Measurements from ENCODE around the gene CFAP20DC.

Gene CFAP20DC

GRCh38 chr3:58731673-58732072 lies 318.2 kb downstream of the CFAP20DC start (continued):
- TF ChIP-seq PRDM2 (tag by site-specific recombination; IDR thresholded peaks at IDR 0.05; ENCODE audit: borderline replicate concordance) = no peak
- no peak for TF ChIP-seq ZNF792 (tag by site-specific recombination; IDR thresholded peaks at IDR 0.05)
- no peak for TF ChIP-seq ZNF114 (tag by site-specific recombination; IDR thresholded peaks at IDR 0.05)
- TF ChIP-seq ZNF837 (tag by site-specific recombination; IDR thresholded peaks at IDR 0.05) = no peak

- Histone ChIP-seq H3K4me3 (ENCODE audit: low read depth, low read length) (no peak overlapping the region), H3K36me3 (ENCODE audit: control insufficient read depth in 2 of 2, insufficient read depth in 1 of 2, low read length in 2 of 2) (no peaks in the 10 kb centered on the region), H3K27ac (ENCODE audit: extremely low read depth, low read depth, low read length) (no peak overlapping the region), H3K4me1 (ENCODE audit: control insufficient read depth, insufficient read depth, low read length) (no peaks in the 10 kb centered on the region), H3K9me3 (ENCODE audit: control insufficient read depth, insufficient read depth, low read depth, low read length) (no peaks in the 10 kb centered on the region)
- ChIA-PET CTCF (no interaction called here), POLR2A (interaction anchor here (0.6 kb wide), 1 partner anchor 421 kb away, joined by 4 read pairs; no protein-coding TSS in a partner anchor)
- TF ChIP-seq ZNF707 (tag by site-specific recombination; IDR thresholded peaks at IDR 0.05) = no peak
- no peak for TF ChIP-seq ZNF202 (tag by site-specific recombination; IDR thresholded peaks at IDR 0.05; ENCODE audit: borderline replicate concordance)
- TF ChIP-seq ZNF148 (tag by site-specific recombination; IDR thresholded peaks at IDR 0.05; ENCODE audit: borderline replicate concordance) = no peak
- TF ChIP-seq KLF16 (tag by site-specific recombination; IDR thresholded peaks at IDR 0.05) = no peak
- no peak for TF ChIP-seq IKZF3 (tag by site-specific recombination; IDR thresholded peaks at IDR 0.05)
- no peak for TF ChIP-seq ZBTB11 (tag by site-specific recombination; conservative IDR thresholded peaks at IDR 0.05; ENCODE audit: low read depth)
- TF ChIP-seq ZNF777 (tag by site-specific recombination; IDR thresholded peaks at IDR 0.05; ENCODE audit: borderline replicate concordance) = no peak
- no peak for TF ChIP-seq PRDM2 (tag by site-specific recombination; IDR thresholded peaks at IDR 0.05; ENCODE audit: borderline replicate concordance)
- no peak for TF ChIP-seq ZNF211 (tag by site-specific recombination; IDR thresholded peaks at IDR 0.05; ENCODE audit: low read depth)
- no peak for TF ChIP-seq OVOL3 (tag by site-specific recombination; IDR thresholded peaks at IDR 0.05)
- TF ChIP-seq ZSCAN5A (tag by site-specific recombination; IDR thresholded peaks at IDR 0.05) = no peak
- no peak for TF ChIP-seq ZNF513 (tag by site-specific recombination; IDR thresholded peaks at IDR 0.05)
These were observed 321.1 kb downstream of the CFAP20DC start for GRCh38 chr3:58728723-58729122.

All from HEK293 (cell line).